T-helper 2 cell treated with Interferon-gamma antibody and Interleukin-4, amounts not matched to agents 100 ng/mL and 5 ng/mL, for 36 hours (primary cell): ENCODE results near the gene PSAT1. TPM values are rescaled to one million over a fixed set of nuclear protein-coding genes. Genes with fewer than 3 reads are reported as not detected.

Experiments
- intact Hi-C: fragments of 100-400 bp; cut with micrococcal nuclease; formaldehyde crosslinking; loops from one replicate; pipeline ENCODE4 v1.15.1; 2023
- total RNA-seq: library from RNA; stranded (reverse); gene quantifications from 2 replicates; pipeline ENCODE4 v1.2.3, GENCODE V29; 2022

Gene PSAT1
- total RNA-seq, 1 donor from 2014 or later: 61.5 TPM

DNA sequence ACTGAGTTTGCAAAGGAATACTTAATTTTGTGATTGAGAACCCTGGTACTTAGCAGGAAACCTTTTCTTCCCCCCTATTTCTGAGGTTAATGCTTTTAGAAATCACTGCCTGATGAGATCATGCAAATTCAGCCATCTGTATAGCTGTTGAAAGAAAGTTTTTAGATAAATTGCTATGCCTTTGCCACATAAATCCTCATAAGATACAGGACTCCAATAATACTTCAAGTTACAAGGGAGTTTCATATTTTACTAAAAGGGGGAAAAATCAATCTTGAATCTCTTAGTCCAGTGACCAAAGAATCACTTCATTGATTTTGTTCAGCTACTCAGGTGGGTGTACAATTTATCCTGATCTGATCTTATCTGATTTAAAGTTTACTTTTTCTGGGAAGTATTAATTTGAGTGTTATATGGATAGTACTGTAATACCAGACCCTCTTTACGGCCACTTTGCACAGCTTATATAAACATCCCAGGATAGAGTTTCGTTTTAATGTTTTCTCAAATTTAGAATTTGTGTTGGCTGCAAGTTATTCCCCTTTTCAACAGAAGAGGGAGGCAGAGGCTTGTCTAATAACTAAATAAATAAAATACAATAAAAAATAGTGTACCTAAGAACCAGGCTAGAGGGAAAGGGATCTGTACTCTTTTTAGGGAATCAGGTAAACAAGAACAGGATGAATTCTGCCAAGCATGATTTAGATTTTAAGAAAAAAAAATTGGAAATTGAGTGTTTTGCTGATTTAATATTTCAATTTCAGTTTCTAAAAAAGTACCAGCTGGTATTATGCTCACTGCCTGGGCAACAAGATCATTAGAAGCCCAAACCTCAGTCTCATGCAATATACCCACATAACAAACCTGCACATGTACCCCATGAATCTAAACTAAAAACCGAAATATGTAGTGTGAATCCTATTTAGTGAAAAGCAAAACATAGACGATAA, 69.1 kb downstream of the PSAT1 start:
- intact Hi-C loops: no loop called here

DNA sequence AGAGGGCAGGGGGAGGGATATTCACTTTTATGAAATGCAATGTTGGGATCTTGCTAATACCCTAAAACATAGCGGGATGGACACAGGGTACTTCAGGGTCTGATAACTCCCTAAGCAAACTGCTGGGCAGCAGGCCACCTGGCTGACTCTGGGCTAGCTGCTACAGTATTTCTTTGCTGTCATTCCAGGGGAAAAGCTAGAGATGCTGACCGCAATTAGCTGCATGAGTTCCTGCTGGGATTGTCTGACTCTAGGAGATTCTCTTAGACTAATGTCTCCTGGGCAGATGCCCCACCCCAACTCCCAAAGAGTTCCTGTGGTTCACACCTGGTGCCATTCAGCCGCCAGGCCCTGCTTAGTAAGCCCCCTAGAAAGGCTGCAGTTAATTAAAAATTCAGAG, 69.9 kb downstream of the PSAT1 start:
- intact Hi-C loops: no loop called here

DNA sequence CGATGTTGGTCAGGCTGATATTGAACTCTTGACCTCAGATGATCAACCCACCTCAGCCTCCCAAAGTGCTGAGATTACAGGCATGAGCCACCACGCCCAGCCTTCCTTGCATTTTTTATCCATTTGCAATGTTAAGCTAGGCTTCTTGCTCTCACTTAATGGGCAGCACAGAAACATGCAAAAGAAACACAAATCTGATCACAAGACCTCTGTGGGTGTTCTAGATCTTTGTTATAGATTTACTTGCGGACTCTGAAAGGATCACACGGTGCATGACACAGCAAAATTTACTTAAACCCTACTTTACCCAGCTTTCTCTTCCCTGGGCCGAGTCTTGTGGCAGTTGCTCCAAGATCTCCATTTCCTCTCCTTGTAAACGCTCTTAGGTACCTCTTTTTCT, 71.3 kb downstream of the PSAT1 start:
- intact Hi-C loops: no loop called here

- intact Hi-C loops: loop anchor here (1.0 kb wide), 1 partner anchor 108 kb away; no protein-coding TSS in a partner anchor
These were observed 72.8 kb downstream of the PSAT1 start for GRCh38 chr9:78369639-78370219.

DNA sequence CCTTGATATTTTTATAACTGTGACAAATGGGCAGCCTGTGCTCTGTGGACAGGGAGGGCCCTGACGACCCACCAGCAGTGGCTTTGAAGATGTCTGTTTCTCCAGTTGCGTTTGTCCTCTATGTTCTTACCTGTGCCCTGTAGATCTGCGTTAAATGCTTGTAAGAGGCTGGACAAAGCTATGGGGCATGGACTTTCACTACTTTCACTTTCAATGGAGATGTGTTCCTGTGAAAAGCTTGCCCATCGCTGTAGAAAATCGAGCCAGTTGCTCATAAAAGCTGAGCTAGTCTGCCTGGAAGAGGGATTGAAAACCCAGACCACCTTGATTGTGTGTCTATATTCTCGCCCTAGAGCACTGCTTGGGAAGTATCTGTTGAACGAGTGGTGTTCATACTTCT, 74.1 kb downstream of the PSAT1 start:
- intact Hi-C loops: no loop called here

DNA sequence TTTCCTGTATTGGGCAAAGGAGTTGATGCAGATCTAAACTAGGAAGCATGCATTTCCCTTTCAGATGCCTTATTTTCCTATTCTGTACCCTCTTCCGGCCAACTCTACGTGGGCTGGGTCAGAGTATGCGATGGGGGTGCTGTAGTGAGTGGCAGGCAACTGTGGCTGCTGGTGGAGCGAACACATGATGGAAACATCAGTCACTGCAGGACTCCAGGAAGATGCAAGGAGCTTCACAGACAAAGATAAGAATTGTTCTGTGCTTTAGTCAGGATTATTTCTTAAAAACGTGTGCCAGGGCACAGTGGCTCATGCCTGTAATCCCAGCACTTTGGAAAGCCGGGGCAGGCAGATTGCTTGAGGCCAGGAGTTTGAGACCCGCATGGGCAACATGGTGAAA, 75.1 kb downstream of the PSAT1 start:
- intact Hi-C loops: no loop called here

Other genes with a start within 250 kb of the PSAT1 start
- gene CEP78, start 61.0 kb upstream of the PSAT1 start, total RNA-seq: 33.2 and 35.6 TPM in 2 replicates